ENCODE data around the gene SALL4.

SALL4 gene

DNA sequence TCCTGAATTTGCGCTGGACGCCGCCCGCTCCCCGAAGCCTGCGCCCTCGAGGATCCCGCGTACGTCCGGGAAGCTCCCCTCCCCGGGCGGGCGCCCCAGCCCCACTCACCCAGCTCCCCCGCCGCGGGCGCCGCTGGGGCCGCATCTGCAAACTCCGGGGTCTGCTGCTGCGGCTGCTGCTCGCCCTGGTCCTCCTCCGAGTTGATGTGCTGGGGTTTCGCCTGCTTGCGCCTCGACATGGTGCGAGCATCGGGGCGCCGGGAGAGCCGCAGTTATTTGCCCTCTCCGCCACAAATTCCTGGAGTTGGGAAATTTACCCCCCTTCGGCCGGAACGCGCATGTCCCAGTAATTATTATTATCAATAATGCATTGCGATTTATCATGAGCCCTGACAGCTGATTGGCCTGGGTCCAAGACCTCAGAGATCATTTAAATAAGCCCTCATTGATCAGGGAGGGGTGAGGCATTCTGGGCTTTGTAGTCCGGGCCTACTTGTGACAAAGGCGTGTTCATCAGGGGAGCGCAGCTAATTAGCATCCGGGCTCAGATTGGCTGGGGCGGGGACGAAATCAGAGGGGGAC is at the start of gene SALL4:
Gene SALL4, minus strand, starts transcription at position 352 of the 582 bp plus-strand sequence. Its CDS starts 113 bp downstream, at position 239.
- TF ChIP-seq MYC (IDR thresholded peaks at IDR 0.05; ENCODE audit: low read depth, low read length) = no peak
- TF ChIP-seq, protein P1, sequence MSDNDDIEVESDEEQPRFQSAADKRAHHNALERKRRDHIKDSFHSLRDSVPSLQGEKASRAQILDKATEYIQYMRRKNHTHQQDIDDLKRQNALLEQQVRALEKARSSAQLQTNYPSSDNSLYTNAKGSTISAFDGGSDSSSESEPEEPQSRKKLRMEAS (IDR thresholded peaks at IDR 0.05; ENCODE audit: low read depth, low read length) = no peak
- TF ChIP-seq POLR2A (IDR thresholded peaks at IDR 0.05; ENCODE audit: extremely low read depth, insufficient read length) = no peak
- TF ChIP-seq, protein P2, sequence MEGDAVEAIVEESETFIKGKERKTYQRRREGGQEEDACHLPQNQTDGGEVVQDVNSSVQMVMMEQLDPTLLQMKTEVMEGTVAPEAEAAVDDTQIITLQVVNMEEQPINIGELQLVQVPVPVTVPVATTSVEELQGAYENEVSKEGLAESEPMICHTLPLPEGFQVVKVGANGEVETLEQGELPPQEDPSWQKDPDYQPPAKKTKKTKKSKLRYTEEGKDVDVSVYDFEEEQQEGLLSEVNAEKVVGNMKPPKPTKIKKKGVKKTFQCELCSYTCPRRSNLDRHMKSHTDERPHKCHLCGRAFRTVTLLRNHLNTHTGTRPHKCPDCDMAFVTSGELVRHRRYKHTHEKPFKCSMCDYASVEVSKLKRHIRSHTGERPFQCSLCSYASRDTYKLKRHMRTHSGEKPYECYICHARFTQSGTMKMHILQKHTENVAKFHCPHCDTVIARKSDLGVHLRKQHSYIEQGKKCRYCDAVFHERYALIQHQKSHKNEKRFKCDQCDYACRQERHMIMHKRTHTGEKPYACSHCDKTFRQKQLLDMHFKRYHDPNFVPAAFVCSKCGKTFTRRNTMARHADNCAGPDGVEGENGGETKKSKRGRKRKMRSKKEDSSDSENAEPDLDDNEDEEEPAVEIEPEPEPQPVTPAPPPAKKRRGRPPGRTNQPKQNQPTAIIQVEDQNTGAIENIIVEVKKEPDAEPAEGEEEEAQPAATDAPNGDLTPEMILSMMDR (IDR thresholded peaks at IDR 0.05; ENCODE audit: low read depth, low read length) = no peak
- H3K4me3 ChIP-seq (ENCODE audit: low read depth, low read length) = no peak within 1 kb of the TSS
- no peak for DNase-seq (ENCODE audit: low read depth)

DNA sequence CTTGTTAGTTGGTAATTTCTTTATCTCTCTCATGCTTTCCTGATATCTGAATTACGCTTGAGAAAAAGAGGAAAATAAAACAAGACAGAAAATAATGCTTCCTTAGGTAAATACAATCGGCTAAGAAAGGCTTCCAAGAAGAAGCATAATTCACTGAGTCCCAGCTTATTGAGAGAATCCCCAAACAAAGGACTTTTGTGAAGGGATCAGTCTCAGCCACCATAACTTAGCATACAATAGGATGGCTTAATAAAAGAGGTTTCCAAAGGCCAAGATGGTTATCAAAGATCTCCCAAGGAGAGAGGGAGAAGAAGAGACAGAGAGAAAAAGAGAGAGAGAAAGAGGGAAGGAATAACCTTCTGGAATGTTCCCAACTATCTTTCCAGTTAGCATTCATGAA is 46.0 kb upstream of the SALL4 start:
- TF ChIP-seq, protein P2 (IDR thresholded peaks at IDR 0.05; ENCODE audit: low read depth, low read length) = no peak
- TF ChIP-seq, protein P1 (IDR thresholded peaks at IDR 0.05; ENCODE audit: low read depth, low read length) = no peak
- TF ChIP-seq MYC (IDR thresholded peaks at IDR 0.05; ENCODE audit: low read depth, low read length) = no peak
- no peak for TF ChIP-seq POLR2A (IDR thresholded peaks at IDR 0.05; ENCODE audit: extremely low read depth, insufficient read length)
- no peak for DNase-seq (ENCODE audit: low read depth)
- no peak overlapping the region for H3K4me3 ChIP-seq (ENCODE audit: low read depth, low read length)

DNA sequence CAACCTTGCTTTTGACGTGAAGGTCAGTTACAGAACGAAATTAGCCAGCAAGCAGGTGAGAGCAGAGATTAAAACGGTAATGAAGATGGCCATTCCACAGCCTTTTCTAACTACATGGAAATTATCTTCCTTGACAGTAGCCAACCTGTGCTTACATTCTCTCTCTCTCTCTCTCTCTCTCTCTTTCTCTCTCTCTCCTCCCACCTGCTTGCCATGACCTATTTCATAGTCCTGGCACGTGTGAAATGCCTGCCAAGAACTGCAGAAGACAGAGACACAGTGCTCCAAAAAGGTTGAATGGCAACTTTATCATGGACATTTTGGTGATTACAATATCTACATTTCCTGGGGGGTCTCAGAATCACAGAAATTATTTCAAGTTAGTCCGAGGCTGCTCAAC is 38.5 kb upstream of the SALL4 start:
- TF ChIP-seq POLR2A (IDR thresholded peaks at IDR 0.05; ENCODE audit: extremely low read depth, insufficient read length) = no peak
- TF ChIP-seq MYC (IDR thresholded peaks at IDR 0.05; ENCODE audit: low read depth, low read length) = no peak
- TF ChIP-seq, protein P2 (IDR thresholded peaks at IDR 0.05; ENCODE audit: low read depth, low read length) = no peak
- TF ChIP-seq, protein P1 (IDR thresholded peaks at IDR 0.05; ENCODE audit: low read depth, low read length) = no peak
- DNase-seq (ENCODE audit: low read depth) = no peak
- no peak overlapping the region for H3K4me3 ChIP-seq (ENCODE audit: low read depth, low read length)

DNA sequence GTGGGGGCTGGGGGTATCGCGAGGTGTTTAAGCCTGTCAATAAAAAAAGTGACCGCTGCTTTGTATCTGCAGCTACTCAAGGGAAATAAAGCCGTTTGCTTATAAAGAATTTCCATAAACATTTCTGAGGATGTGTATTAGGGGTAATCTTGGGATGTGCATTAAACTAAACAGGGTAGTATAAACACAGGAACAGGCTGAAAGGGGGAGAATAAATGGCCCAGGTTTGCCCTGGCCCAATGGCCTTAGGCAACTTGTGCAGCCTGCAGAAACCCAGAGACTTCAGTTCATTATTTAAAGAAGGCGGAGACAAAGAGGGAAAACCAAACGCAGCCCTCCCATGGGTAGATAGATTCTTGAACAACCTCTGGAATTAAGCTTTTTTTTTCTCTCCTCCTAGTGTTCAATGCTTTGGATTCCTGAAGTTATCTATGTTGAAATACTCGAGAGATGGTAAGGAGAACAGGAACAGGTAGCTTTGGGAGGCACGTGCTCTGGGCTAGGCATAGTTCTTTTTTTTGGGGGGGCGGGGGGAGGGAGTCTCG is 35.6 kb upstream of the SALL4 start:
- no peak for DNase-seq (ENCODE audit: low read depth)
- no peak overlapping the region for H3K4me3 ChIP-seq (ENCODE audit: low read depth, low read length)
- TF ChIP-seq, protein P1 (IDR thresholded peaks at IDR 0.05; ENCODE audit: low read depth, low read length) = no peak
- TF ChIP-seq POLR2A (IDR thresholded peaks at IDR 0.05; ENCODE audit: extremely low read depth, insufficient read length) (no peak), MYC (IDR thresholded peaks at IDR 0.05; ENCODE audit: low read depth, low read length) (no peak)
- TF ChIP-seq, protein P2 (IDR thresholded peaks at IDR 0.05; ENCODE audit: low read depth, low read length) = no peak

DNA sequence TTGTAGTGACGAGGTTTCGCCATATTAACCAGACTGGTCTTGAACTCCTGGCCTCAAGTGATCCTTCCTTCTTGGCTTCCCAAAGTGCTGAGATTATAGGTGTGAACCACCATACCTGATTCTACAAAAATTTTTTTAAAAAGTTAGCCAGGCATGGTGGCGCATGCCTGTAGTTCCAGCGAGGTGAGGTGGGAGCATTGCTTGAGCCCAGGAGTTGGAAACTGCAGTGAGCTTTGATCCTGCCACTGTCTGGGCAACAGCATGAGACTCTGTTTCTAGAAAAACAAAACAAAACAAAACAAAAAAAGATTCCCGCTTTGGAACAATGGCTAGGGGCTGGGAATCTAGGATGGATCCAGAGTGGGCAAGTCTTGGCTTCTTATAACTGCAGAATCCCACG is 35.1 kb upstream of the SALL4 start:
- H3K4me3 ChIP-seq (ENCODE audit: low read depth, low read length) = no peak overlapping the region
- DNase-seq (ENCODE audit: low read depth) = no peak
- TF ChIP-seq, protein P2 (IDR thresholded peaks at IDR 0.05; ENCODE audit: low read depth, low read length) = no peak
- TF ChIP-seq, protein P1 (IDR thresholded peaks at IDR 0.05; ENCODE audit: low read depth, low read length) = no peak
- TF ChIP-seq POLR2A (IDR thresholded peaks at IDR 0.05; ENCODE audit: extremely low read depth, insufficient read length) (no peak), MYC (IDR thresholded peaks at IDR 0.05; ENCODE audit: low read depth, low read length) (no peak)
